Fibroblast of upper back skin (primary cell): ENCODE results near the gene ISCU.

Source experiments
- DNase-seq: peaks from one replicate; pipeline ENCODE4 v3.0.0-alpha.2; 2013

The ISCU gene

DNA sequence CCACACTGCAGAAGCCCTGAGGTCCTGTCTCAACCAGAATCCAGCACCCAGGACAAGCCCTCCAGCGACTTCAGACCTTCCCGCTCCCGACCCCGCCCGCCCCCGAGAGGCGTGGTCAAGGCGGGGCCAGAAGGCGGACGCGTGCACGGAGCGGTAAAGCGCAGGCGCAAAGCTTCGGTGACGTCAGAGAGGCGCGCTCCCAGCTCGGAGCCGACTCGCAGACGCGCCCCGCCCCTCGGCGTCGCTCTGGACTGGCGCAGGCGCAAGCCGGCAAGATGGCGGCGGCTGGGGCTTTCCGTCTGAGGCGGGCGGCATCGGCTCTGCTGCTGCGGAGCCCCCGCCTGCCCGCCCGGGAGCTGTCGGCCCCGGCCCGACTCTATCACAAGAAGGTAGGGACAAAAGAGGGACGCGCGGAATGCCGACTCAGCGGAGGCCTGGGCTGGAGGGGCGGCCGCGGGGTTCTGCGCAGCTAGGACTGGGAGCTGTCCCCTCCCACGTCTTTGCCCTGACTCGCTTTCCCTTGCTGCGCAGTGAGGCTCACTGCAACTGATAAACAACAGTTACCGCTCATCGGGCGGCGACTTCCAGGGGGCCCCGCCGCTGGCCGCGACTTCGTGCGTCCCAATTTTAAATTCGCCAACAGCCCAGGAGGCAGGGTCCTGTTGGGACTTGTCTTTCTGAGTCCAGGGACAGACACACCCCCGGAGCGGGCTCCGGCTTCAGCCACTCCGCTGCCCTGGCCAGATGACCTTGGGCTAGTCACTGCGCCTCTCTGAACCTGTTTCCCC, at the start of gene ISCU:
ISCU (plus strand) TSS at position 249 of the 788 bp plus-strand sequence; CDS start at position 276, 27 bp downstream.
- peak; percentile 96 for DNase-seq

DNA sequence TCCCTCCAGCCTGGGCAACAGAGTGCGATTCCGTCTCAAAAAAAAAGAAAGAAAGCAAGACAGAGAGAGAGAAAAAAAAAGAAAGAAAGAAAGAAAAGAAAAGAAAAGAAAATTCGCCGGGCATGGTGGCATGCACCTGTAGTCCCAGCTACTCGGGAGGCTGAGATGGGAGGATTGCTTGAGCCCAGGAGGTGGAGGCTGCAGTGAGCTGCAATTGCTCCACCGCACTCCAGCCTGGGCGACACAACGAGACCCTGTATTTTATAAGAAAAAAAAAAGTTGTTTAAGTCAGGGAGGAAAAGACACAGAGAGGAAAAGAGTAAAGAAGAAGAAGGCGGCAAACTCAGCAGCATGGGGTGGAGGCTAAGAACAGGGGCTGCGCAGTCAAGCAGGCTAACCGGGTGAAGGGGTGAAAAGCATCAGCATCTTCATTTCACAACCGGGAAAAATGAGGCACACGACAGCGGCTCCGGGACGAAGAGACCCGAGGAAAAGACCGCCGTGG, 47.9 kb upstream of the ISCU start:
- DNase-seq, result no peak

DNA sequence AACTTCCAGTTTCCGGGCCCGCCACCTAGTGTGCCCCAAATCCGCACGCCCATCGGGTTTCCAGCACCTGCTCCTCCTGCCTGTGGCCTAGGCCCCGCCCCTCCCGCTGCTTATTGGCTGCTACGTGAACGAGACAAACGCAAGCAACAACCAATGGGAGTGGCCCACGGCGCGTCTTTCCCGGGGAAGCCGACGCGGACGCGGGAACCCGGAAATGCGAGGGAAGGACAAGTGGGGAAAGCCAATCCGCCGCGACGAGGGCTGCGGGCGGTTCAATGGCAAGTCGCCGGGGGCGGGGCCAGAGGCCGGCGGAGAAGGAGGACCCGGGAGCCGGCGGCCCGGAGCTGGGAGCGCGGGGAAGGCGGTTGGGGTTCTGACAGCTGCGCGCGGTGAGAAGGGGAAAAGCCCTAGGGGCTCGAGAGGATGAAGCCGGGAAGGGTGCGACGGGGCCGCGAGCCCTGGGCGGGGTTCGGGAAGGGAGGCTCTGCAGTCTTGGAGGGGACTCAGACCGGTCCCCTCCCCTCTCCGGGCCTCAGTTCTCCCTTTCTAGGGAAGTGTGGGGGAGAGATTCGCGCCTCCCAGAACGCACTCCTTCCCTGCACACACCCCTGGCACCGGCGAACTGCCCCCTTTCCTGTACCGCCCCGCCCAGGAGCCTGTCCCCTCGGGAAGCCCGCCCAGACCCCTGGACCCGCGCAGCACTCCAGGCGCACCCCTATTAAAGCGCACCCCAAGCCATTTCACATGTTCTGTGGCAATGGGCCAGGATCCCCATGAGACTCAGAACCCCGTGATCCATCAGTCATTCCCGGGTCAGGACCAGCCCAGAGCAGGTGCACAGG, 47.2 kb upstream of the ISCU start, which contains the start of gene FICD:
FICD (plus strand) TSS at position 305 of the 842 bp plus-strand sequence. CDS start 1,696 bp downstream, outside the sequence.
- DNase-seq, result peak; percentile 98

DNA sequence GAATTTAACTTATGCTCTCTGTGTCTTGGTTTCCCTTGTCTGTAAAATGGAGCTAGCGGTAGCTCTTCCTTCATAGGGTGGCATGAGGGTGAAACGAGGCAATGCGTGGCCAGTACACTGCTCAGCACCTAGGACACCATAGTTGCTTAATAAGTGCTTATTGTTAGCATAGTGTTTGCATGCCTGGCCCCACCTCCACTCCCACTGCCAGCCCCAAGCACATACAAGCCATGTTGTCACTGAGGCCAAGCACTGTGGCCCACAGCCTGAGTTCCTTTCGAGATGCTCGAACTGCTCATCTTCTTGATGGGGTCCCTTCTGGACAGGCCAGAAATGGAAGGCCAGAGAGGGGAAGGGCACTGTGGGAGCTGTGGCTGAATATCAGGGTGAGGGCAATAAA, 46.5 kb upstream of the ISCU start:
- no peak for DNase-seq

DNA sequence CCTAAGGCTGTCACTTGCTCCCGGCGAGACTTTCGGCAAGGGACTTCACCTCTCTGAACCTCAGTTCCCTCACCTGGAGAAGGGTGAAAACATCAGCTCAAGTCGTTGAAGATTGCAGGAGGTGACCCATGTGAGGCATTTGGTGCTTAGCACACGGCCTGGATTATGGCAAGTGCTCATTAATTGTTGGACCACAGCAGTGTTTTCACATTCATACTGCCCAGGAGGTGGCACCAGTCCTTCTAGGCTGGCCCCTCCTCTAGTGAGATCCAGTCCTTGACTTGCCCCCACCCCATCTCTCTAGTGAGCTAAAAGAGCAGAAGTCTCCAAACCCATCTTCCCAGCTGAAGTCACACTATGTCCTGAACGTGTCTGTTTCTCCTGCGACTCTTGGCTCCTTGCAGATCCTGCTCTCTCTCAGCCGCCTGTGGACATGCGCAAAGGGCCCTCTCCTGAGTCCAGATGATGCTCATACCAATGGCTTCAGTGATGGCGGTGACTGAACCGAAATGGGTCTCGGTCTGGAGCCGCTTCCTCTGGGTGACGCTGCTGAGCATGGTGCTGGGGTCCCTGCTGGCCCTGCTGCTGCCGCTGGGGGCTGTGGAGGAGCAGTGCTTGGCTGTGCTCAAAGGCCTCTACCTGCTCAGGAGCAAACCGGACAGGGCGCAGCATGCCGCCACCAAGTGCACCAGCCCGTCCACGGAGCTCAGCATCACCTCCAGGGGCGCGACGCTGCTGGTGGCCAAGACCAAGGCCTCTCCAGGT, 45.7 kb upstream of the ISCU start:
- no peak for DNase-seq

DNA sequence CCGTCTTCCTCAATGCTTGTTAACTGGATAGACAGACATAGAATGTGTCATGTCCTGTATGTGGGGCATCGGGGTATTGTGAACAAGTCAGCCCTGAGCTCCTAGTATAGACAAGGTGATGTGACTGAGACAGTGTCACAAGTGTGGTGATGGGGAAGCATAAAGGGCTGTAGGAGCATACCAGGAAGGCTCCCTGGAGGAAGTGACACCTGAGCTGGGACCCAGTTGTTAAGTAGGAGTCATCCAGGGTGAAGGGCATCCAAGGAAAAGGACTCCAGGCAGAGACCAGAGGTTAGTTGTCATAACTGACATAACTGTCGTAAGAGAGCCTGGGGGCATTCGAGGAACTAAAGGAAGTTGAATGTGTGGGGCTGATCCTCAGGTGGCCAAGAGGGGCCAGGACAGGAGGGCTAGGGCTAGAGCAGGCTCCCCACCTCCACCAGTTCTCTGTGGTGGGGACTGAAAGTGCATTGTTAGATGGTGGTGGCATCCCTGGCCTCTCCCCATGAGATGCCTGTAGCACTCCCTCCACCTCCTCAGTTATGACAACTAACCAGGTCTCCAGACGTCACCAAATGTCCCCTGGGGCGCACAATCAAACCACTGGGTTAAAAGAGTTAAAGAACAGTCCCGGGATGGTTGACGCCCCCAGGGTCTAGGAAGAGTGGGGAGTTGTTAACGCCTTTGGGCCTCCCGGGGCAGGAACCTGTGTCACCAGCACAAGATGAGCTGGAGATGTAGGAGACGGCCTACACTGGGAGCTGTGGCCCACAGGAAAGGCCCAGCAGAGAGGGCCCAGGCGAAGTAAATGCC, 44.9 kb upstream of the ISCU start:
- no peak for DNase-seq

DNA sequence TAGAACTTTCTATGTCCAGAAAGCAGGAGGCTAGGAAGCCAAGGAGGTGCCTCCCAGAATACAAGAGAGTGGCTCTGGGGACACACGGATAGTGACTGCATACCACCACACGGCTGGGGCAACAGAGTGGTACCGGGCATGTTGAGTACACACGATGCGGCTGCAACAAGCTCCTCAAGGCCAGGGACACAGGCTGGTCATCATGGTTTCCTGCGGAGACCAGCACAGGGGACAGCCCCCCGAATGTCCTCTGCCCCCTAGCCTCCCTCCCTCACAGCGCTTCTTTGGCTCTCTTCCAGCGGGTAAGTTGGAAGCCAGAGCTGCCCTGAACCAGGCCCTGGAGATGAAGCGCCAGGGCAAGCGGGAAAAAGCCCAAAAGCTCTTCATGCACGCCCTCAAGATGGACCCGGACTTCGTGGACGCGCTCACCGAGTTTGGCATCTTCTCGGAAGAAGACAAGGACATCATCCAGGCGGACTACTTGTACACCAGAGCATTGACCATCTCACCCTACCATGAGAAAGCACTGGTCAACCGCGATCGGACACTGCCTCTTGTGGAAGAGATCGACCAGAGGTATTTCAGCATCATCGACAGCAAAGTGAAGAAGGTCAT, 44.2 kb upstream of the ISCU start:
- no peak for DNase-seq

DNA sequence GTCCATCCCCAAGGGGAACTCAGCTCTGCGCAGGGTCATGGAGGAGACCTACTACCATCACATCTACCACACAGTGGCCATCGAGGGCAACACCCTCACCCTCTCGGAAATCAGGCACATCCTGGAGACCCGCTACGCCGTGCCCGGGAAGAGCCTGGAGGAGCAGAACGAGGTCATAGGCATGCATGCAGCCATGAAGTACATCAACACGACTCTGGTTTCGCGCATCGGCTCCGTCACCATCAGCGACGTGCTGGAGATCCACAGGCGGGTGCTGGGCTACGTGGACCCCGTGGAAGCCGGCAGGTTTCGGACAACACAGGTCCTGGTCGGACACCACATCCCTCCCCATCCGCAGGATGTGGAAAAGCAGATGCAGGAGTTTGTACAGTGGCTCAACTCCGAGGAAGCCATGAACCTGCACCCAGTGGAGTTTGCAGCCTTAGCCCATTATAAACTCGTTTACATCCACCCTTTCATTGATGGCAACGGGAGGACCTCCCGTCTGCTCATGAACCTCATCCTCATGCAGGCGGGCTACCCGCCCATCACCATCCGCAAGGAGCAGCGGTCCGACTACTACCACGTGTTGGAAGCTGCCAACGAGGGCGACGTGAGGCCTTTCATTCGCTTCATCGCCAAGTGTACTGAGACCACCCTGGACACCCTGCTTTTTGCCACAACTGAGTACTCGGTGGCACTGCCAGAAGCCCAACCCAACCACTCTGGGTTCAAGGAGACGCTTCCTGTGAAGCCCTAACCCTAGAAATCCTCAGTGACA, 43.5 kb upstream of the ISCU start:
- no peak for DNase-seq

DNA sequence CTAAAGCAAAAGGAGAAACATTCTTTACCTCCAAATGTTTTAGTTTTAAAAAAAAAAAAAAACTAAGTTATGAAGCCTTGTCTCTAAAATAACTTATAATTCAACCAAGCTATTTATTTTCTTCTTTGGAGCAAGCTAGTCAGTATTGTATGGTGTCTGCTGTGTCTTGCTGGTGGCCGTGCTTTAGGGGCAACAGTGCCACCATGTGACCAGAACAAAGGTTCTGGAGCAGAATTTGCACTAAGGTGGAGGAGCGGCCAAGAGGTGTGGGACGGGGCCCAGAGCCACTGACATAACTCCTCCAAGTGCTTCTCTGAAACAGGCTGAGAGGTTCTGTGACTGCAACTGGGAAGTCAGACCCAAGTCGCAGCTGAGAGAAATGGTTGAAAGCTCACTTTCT, 42.8 kb upstream of the ISCU start:
- no peak for DNase-seq

DNA sequence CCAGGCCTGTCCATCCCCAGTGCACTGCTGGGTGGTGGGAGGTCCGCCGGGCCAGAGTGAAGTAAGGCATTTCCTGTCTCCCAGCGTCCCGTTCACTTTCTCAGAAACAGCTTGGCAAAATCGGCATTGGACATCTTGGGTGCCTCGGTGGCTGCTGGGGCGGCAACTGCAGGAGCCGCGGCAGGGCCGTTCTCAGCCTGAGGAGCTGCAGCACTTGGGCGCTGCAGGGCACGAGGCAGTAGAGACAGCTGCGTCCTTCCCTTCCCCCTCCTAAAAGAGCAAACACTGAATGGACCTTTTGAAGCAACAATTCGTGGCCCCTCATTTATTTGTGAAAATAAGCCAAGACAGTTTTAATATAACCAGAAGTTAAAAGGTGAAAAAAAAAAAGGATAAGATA, 39.0 kb upstream of the ISCU start:
- no peak for DNase-seq

DNA sequence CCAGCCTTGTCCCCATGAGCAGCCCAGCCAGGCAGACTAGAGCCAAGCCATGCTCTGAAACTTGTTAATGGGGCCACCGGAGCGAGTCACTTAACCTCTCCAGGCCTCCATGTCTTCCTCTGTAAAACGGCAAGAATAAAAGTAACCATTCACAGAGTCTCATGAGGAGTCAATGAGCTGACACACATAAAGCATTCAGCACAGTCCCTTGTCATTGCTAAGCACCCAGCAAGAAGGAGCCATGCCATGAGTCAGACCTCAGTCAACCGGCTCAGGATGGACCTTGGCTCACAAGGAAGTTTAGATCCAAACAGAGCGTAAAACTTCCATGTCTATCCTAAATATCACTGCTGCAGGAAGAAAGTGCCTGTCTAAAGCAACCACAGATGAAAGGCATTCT, 36.7 kb upstream of the ISCU start:
- DNase-seq, result peak; percentile 41

DNA sequence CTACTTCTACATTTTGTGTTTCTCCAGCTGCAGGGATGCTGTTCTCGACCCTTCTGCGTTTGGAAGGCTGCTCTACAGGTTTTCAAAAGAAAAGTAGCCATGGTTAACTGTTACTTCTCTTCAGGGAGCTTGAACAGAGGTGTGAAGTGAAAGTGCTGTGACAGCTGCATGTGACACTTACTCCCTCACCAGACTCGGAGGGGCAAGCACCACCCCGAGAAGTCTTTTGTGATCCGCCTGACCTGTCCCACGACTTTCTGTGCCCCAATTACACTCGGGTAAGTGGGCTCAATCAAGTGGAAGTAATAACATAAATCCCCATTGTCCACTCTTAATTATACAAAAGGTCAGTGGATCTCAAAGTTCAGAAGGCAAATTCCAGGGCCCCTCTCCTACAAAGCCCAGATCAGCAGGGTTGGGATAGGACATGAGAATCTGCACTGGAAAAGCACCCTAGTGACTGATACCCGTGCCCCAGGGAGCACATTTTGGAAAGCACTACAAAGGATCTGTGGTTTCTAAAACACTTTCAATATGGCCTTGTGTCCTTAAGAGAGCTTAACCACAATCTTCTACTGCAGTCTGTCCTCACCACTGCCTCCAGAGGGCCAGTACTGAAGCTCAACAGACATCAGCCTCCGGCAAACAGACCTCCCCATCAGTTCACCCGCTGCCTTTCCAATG, 35.8 kb upstream of the ISCU start:
- DNase-seq, result peak; percentile 57

DNA sequence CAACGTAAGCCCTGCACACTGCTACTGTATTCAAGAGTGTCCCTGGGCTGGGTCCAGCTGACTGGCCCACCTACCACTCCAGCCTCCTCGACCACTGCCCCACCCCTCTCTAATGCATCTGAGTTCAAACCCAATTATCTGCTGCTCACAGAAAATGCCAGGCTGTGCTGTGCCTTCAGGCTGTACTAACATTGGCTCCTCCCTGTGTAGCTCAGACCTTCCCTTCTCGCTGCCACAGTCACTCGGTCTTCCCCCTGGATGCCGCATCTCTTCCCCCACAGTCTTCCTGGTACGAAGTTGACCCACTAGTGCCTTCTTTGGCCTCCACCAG, 35.3 kb upstream of the ISCU start:
- no peak for DNase-seq

DNA sequence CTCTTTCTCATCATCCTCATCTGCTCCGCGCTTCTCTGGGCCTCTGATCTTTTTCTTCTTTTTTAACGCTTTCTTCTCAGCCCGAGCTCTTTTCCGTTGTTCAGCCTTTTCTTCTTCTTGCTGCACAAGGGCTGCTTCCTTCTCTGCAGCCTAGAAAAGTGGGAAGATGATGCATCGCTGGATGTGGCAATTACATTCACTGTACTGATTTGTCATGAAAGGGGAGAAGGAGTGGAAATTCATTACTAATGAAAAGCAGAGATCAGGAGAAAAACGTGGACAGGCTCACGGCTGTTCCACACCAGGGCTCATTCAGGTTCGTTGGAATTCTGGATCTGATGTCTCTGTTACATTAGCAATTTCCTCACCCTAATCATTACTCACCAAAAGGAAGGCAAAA, 32.2 kb upstream of the ISCU start:
- DNase-seq, result peak; percentile 56

DNA sequence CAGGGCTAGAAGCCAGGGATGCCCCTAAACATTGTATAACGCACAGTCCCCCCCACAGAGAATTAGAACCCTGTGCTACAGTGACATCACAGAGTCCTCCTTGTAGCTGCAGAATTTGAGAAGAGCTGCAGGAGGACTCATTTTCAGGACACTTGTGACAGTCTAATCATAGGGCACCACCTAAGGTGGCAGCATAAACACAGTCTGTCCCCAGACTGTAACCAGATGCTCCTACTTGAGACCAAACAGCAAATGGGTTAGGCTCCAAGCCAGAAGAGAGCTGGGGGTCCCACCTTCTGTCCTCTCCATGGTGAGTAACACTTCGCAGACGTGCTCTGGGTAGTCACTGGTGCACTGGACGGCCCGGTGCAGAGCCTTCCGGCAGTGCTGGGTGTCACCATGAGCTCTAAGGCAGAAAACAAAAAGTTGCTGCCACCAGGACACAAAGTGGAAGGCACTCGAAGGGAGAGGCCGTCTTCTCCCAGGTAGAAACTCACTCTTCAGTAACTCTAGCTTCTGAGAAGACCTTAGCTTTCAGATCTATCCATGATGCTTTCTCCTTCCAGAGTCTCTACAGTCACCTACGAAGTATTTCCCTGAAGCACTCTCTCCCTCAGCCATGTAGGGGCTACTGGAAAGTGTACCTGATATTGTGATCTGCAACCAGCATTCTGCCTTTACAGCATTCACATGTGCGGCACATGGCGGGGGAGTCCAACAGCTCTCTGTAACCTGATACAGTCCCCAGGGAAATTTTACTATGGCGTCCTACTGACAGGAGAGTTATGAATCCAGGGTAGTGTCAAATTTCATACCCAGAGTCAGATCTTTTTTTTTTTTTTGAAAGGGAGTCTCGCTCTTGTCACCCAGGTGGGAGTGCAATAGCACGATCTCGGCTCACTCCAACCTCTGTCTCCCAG, 30.2 kb upstream of the ISCU start:
- peak; percentile 71 for DNase-seq

DNA sequence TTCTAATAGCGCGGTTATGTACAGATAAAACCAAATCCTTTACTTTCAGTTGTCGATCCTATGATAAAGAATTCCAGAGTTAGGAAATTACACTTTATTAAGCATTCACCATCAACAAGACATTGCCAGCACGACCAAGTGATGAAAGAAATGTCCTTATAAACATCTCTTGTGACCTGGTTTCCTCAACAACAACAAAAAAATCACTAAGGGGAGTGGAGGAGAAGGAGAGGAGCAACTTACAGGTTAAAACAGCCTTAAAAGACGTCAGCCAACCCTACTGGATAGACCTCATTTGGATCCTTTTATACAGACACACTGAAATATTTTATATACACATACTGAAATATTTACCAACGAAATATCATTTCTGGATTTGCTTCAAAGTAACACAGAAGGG, 24.2 kb upstream of the ISCU start:
- DNase-seq, result no peak

DNA sequence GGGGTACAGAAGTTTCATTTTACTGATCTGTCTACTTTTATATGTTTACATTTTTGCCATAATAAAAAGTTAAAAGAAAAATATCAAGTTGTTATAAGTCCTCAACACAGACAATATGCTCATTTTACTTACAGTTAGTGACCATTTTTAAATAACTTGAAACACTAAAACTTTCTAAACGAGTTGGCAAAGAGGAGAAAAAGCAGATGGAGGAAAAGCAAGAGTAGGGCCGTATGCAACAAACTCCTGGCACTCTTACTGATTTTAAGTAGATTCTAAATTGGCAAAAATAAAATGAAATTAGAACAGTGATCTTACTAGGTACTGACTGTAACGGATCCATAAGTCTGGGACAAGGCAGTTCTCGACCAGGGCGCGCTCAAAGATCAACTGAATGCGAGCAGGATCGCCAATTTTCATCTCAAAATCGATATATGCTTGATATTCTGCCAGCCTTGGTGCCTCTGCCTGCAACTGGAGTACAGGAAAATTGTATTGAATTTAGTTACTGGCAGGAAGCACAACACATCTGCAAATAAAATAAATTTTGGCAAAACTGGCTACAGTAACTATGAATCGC, 23.7 kb upstream of the ISCU start:
- no peak for DNase-seq

DNA sequence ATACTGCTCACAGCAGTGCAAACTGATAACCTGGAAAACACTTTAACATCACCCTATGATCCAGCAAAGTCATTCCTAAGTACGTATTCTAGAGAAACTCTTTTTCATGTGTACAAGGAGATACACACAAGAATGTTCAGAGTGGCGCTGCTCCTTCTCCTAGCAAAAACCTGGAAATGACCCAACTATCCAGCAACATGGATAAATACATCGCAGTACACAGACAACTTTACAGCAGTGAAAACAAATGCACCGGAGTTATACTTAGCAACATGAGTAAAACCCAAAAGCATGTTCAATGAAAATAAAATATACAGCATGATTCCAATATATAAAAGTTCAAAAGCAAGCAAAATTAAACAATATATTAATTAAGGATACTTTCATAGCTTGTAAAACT, 20.1 kb upstream of the ISCU start:
- peak; percentile 28 for DNase-seq

DNA sequence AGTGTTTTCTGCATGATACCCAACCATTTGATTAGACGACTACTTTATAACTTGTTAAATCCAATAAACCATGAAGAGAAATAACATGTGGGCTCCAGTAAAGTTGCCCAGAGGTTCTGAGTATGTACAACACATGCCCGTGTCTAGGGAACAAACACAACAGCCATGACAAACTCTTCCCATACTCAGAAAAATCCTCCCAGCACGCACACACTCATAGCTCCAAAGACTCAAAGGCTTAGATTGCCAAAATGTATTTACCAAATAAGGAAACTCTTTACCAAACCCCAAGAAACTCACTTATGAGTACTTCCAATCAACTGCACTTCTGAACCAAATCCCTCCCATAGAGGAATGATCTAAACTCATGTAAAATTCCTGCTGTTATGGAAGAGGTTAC, 18.7 kb upstream of the ISCU start:
- DNase-seq, result peak; percentile 31
